MV-4-11 (cell line): Measurements from ENCODE around the gene DNAJC13.
A peak's percentile ranks its signal among the peaks of the same experiment; 100 is the strongest.

Experiments
- DNase-seq: peaks from one replicate; lab custom pipeline; 2025; lab: John Stamatoyannopoulos, UW

DNAJC13 gene

DNA sequence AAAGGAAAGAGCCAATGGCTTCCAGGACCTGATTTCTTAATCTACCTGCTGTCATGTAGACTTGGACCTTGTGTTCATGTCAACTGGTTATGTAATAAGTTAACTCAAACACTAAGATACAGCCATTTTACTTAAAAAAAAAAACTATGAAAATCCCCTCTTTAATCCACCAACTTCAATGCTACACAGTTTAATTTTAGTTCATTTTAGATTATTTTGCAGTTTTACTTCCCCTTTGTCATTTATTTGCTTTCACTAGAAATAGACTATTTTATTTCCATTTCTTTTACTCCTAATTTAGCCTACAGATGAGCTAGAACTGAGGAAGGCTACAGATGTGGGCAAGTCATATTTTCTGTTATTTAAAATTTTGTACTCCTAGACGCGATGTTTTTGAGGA is 10.7 kb upstream of the DNAJC13 start:
- DNase-seq, result no peak

DNA sequence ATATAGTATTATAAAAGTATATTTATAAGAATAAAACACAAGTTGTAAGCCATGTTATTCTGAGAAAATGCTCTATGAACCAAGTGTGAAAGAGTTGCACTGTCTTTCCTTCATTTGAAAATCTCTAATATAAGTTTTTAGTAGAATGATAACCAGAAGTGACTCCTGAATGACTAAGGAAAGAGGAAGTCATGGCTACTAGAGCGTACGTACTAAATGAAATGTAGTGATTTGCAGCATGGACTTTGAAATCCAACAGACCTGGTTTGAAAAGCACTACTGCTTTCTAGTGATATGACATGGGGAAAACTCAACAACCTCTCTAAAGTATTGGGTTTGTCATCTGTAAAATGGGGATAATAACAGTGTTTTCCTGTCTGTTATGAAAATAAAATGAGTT is 10.3 kb upstream of the DNAJC13 start:
- peak; percentile 22 for DNase-seq

- DNase-seq, result no peak
These were observed 2.5 kb upstream of the DNAJC13 start for GRCh38 chr3:132414841-132415240.

DNA sequence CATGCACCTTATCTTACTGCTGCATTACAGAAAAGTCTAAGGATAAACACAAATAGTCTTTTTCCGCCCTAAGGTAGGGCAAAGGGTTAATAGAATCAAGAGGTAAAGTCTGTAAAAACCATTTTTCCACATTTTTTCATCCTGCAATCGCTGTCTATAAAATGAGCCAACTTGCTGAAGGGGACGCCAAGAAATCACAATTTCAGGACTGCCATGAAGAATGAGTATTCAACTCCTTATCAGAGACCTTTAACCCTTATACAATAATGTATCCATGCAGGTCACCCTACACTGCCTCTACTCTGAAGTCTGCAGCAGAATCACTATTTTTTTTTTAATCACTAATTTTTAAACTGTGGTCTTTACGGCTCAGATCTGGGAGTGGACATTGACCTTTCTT is 1.1 kb upstream of the DNAJC13 start:
- no peak for DNase-seq

- peak; percentile 70 for DNase-seq
These were observed 551 bp downstream of the DNAJC13 start for GRCh38 chr3:132417695-132418411.

DNA sequence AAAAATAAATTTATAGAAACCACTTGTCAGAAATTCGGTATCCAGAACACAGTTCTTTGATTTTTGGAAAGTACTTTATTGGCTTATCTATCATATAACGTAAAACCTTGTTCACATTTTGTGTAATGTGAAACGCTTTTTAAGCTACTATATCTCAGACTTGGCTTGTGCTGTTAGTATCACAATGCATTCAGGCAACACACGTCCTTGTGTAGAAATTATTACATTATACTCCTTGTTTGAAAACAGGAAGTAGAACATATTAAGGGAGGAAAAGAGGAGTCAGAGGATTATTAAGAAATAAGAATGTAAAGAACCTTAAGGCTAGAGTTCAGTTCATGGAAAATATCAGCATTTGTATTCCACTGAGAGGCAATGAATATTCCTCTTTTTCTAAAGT is 1.6 kb downstream of the DNAJC13 start:
- DNase-seq, result peak; percentile 54

DNA sequence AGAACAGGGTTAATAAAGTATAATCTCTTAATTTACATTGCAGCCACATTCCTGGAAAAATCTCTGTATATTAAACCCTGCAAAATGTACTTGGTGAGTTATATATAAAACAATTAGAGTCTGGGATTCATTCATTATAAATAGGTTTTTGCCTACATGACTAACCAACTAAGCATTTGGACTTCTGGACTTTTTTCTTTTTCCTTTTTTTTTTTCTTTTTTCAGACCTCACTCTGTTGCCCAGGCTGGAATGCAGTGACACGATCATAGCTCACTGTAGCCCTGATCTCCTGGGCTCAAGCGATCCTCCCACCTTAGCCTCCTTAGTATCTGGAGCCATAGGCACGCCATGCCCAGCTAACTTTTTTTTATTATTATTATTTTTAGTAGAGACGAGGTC is 4.5 kb downstream of the DNAJC13 start:
- DNase-seq, result no peak

DNA sequence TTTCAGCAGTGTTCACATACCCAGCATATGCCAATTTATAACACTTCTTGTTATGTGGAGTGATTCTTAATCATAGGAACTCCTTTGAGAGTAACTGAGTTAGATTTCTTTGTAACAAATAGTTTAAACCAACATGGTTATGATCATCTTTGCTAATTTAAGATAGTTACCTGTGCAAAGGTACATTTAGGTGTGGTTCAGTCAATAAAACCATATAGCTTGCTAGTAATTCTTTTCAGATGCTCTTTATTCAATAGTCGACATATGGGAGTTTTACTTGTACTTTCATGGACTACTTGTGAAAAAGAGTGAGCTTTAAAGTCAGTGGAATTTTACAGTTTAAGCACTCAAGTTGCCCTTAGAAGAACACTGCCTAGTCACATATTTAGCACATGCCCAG is 5.2 kb downstream of the DNAJC13 start:
- DNase-seq, result no peak

DNA sequence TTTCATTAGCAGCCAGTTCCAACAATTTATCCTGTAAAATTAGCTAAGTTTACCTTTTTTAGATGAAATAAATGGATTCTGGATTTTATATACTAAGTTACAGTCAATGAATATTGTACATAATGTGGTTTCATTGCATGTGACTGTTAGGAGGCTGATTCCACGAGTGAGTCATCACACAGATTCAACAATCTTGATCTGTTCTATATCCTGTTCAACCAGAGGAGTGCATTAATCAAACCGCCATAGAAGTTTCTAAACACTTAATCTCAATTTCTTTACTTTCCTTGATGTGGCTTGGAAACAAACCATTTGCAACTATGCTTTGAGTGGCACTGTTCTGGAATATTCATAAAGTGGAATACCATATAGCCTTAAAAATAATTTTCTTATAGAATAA is 15.3 kb downstream of the DNAJC13 start:
- DNase-seq, result peak; percentile 62

DNA sequence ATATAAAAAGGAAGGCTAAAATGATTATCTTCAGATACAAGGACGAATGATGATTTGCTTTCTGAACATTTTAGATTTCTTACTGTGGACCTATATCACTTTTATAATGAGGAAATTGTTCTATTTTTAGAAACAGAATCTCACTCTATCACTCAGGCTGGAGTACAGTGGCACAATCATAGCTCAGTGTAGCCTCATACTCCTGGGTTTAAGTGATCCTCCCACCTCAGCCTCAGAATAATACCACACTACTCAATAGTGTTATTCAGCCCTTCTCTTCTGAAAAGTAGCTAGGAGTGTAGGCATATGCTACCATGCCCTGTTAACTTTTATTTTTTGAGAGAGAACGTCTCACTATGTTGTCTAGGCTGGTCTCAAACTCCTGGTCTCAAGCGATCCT is 15.8 kb downstream of the DNAJC13 start:
- DNase-seq, result no peak

- DNase-seq, result no peak
These were observed 18.1 kb downstream of the DNAJC13 start for GRCh38 chr3:132435224-132435910.

GRCh38 chr3:132435911-132436425 is 18.7 kb downstream of the DNAJC13 start:
- peak; percentile 21 for DNase-seq

- DNase-seq, result no peak
These were observed 26.1 kb downstream of the DNAJC13 start for GRCh38 chr3:132443421-132443820.

GRCh38 chr3:132444383-132444782 is 27.1 kb downstream of the DNAJC13 start:
- no peak for DNase-seq

- DNase-seq, result peak; percentile 81
These were observed 28.5 kb downstream of the DNAJC13 start for GRCh38 chr3:132445817-132446216.

GRCh38 chr3:132448216-132448961 is 31.1 kb downstream of the DNAJC13 start:
- no peak for DNase-seq

DNA sequence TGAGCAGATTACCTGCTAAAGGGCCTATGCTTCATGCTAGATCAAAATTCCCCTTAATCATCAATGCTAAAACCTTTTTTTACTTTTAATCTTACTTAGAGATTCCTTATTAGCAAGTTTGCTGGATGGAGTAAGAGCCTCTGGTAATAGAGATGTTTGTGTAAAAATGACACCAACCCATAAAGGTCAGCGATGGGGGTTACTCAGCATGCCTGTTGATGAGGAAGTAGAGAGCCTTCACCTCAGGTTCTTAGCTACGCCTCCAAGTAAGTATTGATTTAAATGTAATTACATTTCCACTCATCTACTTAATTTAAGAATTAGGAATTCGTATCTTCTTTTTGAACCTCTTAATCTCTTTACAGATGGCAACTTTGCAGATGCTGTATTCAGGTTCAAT is 38.8 kb downstream of the DNAJC13 start:
- DNase-seq, result peak; percentile 61

GRCh38 chr3:132456571-132456970 is 39.3 kb downstream of the DNAJC13 start:
- peak; percentile 76 for DNase-seq

- peak; percentile 69 for DNase-seq
These were observed 40.0 kb downstream of the DNAJC13 start for GRCh38 chr3:132457286-132457685.

DNA sequence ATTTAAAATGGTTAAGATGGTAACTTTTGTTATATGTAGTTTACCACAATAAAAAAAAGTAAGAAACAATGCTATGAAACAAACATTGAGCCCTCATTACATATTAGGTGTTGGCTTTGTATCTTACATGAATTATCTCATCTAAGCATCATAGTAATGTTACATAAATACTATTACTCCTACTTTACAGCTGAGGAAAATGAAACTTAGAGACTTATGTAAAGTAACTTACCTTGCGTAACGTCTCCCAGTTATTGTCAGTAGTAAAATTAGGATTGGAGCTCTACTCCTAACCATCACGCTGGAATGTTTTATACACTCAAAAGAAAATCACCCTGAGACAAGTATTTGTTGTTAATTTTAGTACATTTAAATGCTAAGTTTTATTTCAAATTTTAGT is 42.2 kb downstream of the DNAJC13 start:
- DNase-seq, result no peak

DNA sequence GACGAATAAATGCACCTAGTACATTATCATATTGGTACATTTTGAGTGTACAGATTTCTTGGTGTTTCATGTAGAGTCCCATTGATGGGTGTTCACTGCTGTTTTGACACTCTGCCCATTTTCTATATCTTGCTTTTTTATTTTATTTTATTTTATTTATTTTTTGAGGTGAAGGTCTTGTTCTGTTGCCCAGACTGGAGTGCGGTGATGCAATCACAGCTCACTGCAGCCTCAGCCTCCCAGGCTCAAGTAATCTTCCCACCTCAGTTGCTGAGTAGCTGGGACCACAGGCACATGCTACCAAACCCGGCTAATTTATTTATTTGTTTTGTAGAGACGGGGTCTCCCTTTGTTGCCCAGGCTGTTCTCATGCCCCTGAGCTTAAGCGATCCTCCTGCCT is 44.2 kb downstream of the DNAJC13 start:
- no peak for DNase-seq

DNA sequence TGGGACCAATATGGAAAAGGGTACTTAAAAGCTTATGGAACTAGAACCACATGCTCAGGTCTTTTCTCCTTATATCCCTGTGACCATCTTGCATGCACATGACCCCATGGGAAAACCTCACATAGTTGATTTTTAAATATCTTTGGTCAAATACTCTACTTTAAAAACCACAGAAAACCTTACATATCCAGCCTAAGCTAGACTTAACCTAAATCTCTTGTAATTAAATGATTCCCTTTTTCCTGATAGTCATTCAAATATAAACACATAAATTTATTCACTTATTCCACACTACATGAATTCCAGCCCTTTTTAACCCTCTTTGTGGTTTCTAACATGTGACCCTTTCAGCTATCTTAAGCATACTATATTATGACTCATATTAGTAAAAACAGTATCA is 46.8 kb downstream of the DNAJC13 start:
- no peak for DNase-seq

GRCh38 chr3:132469326-132469725 is 52.0 kb downstream of the DNAJC13 start:
- no peak for DNase-seq
